ENCODE data around the gene RAB43.
"Not testable (repeated sequence)": the region's sequence is repeated elsewhere in the genome, so short reads cannot be mapped to it uniquely, and the experiment has no call there.

The RAB43 gene

GRCh38 chr3:129121792-129122411 lies at the start of gene RAB43:
Gene RAB43, minus strand, starts transcription at chr3:129121804. Its CDS starts 315 bp downstream, at chr3:129121489.
- DNase-seq (ENCODE audit: low spot score) = peak; percentile 59

GRCh38 chr3:129166579-129167332 lies 45.2 kb upstream of the RAB43 start:
- DNase-seq (ENCODE audit: low spot score) = no peak

GRCh38 chr3:129165594-129165993 lies 44.0 kb upstream of the RAB43 start:
- not testable (repeated sequence) for DNase-seq (ENCODE audit: low spot score)

GRCh38 chr3:129164500-129164899 lies 42.9 kb upstream of the RAB43 start:
- no peak for DNase-seq (ENCODE audit: low spot score)

- no peak for DNase-seq (ENCODE audit: low spot score)
These were observed 41.4 kb upstream of the RAB43 start for GRCh38 chr3:129162729-129163579.

GRCh38 chr3:129161860-129162271 lies 40.3 kb upstream of the RAB43 start:
- no peak for DNase-seq (ENCODE audit: low spot score)

- peak; percentile 95 for DNase-seq (ENCODE audit: low spot score)
These were observed 39.6 kb upstream of the RAB43 start, which contains the start of gene ISY1 for GRCh38 chr3:129160891-129161859. Gene ISY1, minus strand, starts transcription at chr3:129161063. Its CDS starts 88 bp downstream, at chr3:129160975.

GRCh38 chr3:129144786-129145185 lies 23.2 kb upstream of the RAB43 start:
- DNase-seq (ENCODE audit: low spot score) = no peak

- not testable (repeated sequence) for DNase-seq (ENCODE audit: low spot score)
These were observed 19.4 kb upstream of the RAB43 start for GRCh38 chr3:129141011-129141410.

- no peak for DNase-seq (ENCODE audit: low spot score)
These were observed 18.3 kb upstream of the RAB43 start for GRCh38 chr3:129139911-129140310.

- DNase-seq (ENCODE audit: low spot score) = not testable (repeated sequence)
These were observed 14.7 kb upstream of the RAB43 start for GRCh38 chr3:129136275-129136674.

- DNase-seq (ENCODE audit: low spot score) = no peak
These were observed 10.7 kb upstream of the RAB43 start for GRCh38 chr3:129132097-129132866.

GRCh38 chr3:129131465-129132088 lies 10.0 kb upstream of the RAB43 start:
- DNase-seq (ENCODE audit: low spot score) = no peak

GRCh38 chr3:129130291-129130813 lies 8.7 kb upstream of the RAB43 start:
- DNase-seq (ENCODE audit: low spot score) = no peak

- DNase-seq (ENCODE audit: low spot score) = no peak
These were observed 7.0 kb upstream of the RAB43 start for GRCh38 chr3:129128357-129129155.

- DNase-seq (ENCODE audit: low spot score) = no peak
These were observed 5.2 kb upstream of the RAB43 start for GRCh38 chr3:129126726-129127280.

GRCh38 chr3:129123314-129124060 lies 1.9 kb upstream of the RAB43 start:
- no peak for DNase-seq (ENCODE audit: low spot score)
